GM18517 (cell line): Measurements from ENCODE around the gene UNC5B.
"Not testable (repeated sequence)": the region's sequence is repeated elsewhere in the genome, so short reads cannot be mapped to it uniquely, and the experiment has no call there.

Experiments
- ATAC-seq: cut with Tn5 transposase; IDR thresholded peaks from one replicate; pipeline ENCODE4 v1.9.1; 2021; ENCODE audit warnings: mild to moderate bottlenecking, moderate library complexity; ENCODE audit not compliant: unreplicated experiment

The UNC5B gene

DNA sequence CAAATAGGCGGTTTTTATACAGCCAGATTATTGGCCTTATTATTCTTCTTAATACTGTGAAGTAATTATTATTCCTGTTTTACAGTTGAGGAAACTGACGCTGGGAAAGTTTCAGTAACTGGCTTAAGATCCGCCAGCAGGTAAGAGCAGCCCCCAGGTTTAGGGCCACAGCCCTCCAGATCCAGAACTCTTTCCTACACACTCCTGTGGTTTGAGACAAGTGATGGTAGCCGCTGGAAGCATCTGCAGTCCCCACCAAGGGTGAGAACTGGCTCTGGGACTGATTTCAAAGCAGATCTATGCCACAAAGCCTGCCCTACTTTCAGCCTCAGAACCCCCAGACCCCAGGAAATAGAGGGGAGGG is 3.0 kb upstream of the UNC5B start:
- no peak for ATAC-seq

DNA sequence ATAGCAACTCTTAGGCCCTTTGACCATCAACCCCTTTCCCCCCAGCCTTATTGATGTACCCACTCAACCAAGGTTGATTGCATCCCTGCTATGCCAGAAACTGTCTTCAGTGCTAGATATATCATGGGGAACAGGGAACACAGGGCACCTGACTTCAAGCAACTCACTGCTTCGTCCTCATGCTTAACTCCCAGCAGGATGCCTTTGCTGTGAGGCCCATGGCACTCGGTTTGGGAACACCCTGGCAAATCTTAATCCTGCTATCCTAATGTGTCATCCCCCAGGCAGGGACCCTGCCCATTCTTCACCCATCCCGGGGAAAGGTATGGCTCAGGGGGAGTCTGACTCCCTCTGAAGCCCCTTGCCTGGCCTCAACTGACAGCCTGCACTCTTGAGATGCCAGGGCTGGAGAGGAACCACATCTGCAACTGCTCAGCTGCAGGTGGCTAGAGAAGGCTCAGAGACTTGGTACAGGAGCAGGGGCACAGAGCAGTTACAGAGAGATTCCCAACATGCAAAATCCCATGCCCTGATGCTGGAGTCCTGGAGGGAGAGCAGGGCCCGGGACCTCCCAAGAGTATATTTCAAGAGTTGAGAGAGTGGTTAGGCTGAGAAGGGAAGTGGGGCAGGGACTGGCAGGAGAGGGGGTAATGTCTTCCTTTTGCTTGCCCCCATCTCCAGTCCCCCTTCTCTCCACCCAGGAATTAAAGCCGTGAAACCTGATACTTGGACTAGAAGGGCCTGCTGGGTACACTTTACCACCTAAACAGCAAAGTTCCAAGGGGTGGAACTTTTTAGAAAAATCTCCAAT is 2.4 kb upstream of the UNC5B start:
- ATAC-seq = no peak

DNA sequence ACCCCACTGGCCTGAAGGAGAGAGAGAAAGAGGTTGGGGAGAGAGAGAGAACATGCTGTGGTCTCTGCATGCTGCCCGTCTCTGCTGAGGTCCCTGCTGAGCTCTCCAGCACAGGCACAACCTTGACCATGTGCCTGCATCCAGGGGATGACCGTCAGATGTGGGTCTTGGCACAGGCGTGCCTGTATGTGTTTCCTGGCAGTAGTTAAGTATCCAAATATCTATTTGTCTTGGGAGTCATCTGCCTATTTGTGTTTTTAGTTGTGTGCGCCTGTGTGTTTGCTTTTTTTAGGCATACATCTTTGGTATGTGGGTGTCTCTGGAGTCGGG is 1.9 kb upstream of the UNC5B start:
- no peak for ATAC-seq

DNA sequence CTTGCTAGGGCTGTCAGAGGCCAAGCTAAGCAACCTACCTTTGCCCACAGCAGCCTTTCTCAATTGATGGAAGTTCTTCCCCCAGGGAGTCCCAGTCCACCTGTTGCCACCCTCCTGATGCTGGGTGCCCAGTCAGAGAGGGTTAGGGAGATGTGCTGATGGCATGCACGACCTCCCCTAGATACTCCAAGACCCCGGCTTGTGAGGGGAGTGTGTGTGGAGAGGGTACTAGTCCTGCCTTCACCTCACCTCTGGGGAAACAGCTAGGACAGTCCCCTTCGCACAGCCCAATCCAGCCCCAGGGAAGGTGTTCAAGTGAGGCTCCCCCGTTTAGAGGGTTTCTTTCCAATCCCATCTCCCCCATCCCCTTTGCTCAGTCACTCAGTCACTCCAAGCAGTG is 1.3 kb upstream of the UNC5B start:
- ATAC-seq = no peak

DNA sequence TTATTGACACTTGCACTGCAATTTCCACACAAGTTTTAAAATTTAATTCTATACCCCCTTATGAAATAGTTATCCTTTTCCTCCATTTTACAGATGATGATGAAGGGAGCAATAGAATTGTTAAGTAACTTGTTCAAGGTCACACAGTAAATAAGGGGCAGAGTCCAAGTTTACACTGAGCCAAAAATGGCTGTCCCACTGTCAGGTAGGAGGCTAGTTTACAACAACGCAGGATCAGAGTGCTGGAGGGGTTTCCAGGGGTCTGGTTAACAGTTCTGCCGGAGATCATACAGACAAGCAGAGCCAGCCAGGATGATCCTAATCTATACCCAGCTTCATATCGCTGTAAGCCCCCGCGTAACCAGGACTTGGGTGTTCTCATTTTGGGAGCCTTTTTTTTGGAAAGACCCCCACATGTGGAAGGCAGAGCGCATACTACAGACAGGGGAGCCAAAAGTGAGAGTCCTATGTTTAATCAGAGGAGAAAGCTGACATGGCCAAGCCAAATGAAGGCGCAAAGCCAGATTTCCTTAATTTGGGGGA is 524 bp upstream of the UNC5B start:
- ATAC-seq = no peak

DNA sequence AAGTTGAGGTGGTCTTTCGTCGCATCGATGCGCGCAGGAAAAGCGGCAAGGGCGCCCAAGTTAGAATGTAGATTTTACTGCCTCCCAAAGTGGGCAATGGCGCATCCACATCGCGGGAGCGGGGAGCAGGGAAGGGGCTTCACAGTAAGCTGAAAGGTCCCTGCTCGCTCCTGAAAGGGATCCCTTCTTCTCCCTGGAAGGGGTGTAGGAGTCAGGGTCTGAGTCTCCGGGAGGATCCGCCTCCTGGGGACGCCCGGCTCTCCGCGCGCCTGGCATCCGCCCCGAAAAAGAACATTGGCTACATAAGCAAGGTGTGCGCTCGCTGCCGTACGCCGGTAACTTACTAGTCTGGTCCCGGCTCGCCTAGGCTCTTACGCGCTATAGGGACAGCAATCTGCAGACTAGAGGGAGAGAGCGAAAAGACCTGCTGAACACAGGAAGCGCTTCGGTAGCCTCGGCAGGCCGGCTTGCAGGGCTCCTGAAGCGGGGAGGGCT is 804 bp downstream of the UNC5B start:
- no peak for ATAC-seq

DNA sequence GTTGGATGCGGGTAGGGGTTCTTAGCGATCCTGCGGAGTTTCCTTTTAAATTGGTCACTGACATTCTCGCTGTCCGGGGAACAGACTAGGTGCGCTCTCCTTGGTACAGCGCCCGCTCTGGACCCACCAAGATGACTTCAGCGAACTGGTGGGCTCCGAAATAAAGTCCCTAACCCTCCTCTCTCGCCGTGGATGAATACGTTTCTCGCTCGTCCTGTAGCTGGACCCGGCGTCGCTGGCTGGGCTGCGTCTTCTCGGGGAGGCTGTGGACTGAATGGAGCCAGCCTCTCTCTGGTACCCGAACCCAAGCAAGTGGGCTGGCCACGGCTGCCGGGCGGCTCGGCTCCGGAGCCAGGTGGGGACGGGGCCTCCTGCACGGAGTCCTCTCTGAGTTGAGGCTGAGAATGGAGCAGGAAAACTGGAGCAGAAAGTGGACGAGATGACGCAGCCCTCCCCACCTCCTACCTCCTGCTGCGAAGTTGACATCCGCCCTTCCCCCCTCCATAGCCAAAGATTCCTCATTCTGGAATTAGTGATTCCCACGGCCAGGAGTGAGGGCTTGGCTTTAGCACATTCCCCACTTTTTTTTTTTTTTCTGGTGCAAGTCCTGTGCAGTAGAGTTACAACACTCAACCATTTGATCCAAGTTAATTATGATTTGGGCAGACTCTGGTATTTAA is 1.5 kb downstream of the UNC5B start:
- ATAC-seq = no peak

DNA sequence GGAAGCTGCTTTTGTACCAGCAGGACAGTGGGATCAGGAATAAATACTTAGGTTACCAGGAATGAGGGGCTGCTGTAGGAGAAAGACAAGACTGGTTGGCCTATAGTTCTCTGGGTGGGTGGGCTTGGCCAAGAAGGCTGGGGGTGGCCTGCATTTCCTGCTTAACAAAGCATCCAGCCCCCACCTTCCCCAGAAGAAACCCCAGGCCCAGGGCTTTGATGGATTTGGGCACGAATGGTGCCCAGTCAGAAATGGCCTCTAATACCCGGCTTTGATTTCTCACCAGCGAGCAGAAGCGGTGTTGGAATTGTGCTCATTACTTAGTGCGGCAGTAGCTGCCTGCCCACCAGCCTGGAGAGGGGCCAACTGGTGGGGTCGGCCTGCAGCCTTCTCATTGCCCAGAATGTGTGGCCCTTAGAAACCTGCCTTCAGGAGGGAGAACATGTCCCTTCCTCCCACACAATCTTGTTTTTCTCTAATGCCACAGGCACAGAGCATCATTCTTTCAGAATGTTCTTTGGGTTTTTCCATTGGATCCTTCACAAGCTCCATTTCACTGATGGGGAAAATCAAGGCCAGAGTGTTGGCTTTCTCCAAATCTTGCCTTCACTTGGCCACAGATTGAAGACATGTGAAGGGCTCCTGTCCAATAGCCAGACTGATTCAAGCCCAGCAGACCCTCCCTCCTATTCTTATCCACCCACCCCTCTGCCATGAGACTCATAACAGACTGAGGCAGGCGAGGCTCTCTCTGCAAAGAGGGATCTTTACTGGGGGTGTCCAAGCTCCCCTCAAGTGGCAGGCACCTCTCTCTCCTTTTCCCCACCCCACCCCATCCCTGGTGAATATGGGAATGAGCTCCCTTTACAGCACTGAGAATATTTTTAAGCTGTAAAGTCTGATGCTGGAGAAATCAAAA is 2.5 kb downstream of the UNC5B start:
- ATAC-seq = no peak

DNA sequence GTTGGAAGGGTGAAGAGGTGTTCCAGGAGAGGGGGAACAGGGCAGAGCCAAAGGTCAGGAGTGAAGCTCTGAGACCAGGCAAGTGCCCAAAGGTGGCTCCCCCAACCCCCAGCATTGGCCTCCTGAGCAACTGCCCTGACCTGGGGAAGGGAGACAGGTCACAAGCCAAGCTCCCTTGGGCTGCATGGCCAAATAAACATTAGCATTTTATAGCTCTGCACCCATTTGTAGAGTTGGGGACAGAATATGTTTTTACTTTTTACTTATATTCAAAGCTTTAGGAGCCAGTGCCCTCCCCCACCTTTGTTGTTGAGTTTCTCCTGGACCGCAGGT is 4.0 kb downstream of the UNC5B start:
- ATAC-seq = no peak

DNA sequence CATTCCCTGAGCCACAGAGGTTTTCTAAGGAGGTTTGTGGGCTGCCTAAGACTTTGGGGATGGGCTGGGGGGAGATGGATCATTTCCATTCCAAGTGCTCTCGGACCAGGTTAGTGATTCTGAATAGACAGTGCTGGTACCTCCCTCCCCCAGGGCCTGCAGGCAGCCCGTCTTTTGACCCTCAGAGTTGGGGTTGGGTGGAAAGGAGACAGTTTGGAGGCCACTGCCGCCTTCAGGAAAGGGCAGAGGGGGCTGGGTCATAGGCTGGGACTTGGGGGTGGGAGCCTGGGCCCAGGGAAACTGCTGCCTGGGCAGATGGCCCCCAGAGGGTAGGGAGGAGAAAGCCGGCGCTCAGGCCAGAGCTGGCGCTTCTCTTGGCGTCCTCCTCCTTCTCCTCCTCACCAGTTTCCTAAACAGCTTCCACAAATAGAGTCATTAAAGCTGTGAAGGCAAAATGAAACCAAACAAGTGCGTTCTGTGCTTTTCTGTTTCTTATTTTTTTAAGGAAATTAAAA is 4.4 kb downstream of the UNC5B start:
- ATAC-seq = no peak

DNA sequence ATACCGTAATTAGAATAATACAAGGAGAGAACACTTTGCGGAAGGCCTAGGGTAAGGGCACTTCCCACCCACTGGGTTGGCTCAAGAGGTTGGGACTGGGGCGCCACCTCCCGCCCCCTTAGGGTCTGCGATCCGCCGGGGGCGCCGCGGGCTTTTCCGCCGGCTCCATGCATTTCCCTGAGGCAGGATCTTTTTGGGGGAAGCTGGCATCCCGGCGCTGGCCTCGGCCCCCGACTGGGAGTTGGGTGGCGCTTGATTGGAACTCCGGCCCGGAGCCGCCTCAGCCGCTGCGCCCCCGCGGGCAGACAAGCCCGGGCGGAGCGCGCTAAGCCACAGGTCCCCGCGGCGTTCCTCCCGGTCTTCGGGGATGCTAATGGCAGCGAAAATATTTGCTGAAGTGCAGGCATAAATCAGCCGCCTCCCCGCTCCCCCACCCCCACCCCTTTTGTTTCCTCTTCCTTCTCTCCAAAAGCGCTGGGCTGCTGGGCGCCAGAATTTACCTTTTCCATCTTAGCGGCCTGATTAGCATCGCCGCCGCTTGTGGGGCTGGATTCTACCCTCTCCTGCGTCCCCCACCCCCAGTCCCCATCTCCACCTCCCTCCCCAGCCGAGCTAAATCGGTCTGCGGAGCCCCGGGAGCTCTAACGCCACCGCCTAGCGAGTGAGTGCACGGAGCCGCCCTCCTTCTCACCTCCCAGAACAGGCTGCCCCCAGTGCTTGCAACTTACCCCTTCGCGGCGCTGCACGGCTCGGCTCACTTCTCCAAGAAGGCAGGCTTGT is 5.1 kb downstream of the UNC5B start:
- no peak for ATAC-seq

DNA sequence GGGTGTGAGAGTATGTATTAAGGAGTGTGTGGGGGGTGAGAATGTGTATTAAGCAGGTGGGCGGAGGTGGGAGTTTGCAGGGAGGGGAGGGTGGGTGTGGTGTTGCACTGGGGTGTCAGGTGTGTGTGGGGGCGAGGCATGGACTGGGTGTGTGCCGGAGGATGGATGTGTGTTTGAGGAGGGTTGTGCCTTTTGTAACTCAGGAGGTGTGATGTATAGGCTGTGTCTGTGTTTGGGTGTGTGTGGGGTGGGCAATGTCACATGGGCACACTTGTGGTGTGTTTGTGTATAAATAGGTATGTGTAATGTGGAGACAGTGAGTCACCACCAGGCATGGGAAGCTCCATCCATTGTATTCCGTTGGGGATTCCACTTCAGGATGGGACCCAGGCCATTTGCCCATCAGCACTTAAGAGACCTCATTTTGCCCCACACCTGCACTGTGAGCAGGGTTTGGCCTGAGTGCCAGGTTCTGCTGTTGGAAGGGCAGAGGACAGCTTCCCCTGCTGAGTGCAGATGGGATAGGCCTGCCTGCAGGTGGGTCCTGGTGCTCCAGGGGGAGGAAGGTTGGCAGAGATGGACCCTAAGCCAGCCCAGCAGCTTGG is 5.8 kb downstream of the UNC5B start:
- no peak for ATAC-seq

DNA sequence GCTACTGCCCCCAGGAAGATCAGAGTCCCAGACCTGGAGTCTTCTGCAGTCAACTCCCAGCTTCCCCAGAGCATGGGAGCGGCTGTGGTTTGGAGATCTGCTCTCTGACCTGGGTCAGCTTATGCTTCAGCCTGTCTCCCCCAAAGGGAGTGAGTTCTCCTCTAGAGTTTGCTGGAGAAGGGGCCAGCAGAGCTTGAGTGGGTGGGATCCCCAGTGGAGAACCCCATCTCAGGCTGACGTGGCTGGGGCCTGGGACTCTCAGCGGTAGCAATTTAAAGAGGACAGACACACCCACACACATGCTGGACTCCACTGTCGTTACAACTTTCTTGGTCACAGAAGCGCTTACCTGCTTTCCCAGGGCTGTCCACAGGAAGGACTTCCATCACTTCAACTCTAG is 6.3 kb downstream of the UNC5B start:
- ATAC-seq = no peak

DNA sequence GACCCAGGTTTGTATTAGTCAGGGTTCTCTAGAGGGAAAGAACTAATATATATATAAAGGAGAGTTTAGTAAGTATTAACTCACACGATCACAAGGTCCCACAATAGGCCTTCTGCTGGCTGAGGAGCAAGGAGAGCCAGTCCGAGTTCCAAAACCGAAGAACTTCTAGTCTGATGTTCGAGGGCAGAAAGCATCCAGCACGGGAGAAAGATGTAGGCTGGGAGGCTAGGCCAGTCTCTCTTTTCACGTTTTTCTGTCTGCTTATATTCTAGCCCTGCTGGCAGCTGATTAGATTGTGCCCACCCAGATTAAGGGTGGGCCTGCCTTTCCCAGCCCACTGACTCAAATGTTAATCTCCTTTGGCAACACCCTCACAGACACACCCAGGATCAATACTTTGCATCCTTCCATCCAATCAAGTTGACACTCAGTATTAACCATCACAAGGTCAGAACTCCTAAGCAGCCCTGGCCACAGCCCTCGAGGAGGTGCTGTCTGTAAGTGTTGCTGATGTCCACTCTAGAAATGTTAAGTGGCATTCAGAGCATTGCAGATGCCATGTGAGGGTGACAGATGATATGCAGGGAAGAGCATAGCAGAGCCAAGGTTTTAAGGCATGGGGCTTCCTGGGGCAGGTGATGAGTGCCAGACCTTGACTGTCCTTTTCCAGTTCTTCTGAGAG is 7.0 kb downstream of the UNC5B start:
- ATAC-seq = not testable (repeated sequence)

DNA sequence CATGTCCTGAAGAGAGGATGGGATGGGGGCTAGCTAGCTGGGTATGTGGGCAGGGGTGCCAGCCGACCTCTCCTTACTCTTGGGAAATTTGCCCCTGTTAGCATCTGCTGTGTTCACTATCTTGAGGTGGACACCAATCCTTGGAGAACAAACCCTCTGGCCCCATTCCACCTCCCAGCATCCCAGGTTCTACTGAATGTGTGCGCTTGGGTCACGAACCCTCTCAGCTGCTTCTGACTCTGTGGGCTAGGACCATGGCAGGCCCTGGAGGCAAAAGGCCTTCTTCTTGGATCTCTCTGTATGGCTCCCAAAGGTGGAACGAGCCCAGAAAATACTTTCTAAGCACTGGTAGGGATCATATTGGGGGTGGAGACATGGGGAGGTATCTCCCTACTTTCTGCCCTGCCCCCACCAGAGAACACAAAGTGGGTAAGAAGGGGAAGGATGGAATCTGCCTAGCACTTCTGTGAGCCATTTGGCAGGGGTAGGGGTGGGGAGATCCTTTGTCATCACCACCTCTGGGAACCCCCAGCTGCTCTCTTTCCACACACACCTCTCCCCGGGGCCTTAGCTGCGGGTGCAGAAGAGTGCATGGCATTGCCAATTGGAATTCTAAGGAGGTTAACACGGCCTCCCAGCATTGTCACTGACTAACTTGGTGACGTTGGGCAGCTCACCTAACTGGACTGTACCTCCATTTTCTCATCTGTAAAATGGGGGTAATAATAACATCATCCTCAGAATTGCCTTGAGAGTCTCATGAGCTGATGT is 7.7 kb downstream of the UNC5B start:
- ATAC-seq = no peak

DNA sequence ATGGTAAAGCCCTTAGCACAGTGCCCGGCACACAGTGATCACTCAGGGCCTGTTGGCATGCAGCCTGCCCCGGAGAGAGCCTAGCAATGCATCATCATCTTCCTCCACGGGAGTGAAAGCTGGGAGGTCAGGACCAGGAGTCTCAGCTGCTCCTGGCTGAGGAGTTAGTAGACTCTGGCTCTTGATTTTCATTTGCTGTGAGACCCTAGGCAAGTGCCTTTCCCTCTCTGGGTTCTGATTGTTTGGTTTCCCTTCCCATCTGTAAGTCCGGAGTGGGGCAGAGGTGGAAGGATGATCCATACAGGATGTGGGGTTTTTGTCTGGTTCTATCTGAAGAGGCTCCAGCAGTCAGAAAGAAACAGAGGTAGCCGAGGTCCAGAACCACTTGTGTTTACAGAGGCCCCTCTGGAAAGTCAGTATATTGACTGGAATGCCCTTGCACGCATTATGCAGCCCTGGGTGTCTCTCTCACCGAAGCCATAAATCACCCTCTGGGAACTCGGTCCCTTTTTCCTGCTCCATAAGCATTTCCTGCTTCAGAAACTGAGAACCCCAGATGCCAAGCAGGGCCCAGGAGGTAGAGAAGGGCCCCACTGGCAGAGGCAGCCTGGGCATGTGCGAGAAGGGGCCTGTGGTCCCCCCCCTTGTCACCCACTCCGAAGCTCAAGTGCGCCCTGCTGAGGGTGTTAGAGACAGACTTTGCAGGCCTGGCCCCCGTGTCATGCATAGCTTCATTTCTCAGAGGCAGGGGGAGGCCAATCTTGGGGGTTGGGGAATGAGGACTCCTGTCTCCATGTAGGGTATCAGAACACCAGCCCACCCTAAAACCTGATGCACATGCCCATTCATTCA is 8.5 kb downstream of the UNC5B start:
- ATAC-seq = no peak

DNA sequence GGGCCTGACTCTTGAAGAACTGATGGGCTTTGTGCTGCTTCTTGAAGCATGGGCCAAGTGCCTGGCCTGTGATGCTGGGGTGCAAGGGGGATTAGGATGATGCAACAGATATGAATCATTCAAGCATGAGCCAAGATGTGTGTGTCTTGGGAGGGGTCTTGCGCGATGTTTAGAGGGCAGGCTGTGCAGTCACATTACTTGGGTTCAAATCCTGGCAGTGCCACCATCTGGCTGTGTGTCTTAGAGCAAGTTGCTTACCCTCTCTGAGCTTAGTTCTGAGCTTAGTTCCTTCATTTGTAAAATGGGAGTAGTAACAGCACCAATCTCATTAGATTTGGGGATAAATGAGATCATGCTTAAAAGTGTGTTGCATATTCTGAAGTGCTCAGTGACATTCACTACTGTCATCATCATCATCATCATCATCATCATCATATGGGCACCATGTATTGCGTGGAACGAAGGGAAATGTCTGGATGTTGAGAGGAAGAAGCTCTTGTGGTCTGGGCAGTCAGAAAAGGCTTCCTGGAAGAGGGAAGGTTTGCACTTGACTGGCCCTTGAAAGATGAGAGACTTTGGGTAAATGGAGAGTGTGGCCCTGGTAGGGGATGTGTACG is 9.3 kb downstream of the UNC5B start:
- no peak for ATAC-seq
